ENCODE data around the gene ZNF592.

GRCh38 chr15:84702961-84703482 is 45.4 kb upstream of the ZNF592 start:
- TF ChIP-seq PBX3 (IDR thresholded peaks at IDR 0.05) (no peak), NFE2L2 (conservative IDR thresholded peaks at IDR 0.05; ENCODE audit: low read length) (no peak), CTCF (IDR thresholded peaks at IDR 0.05) (no peak), EHMT2 (IDR thresholded peaks at IDR 0.05; ENCODE audit: low read depth) (no peak)
